Neuron (in vitro differentiated cells): ENCODE measurements around the gene GAK.

Source experiments
- H2AFZ ChIP-seq: one replicate; pipeline ENCODE4 v1.6.1; 2013; ENCODE audit warnings: low read depth, mild to moderate bottlenecking, inconsistent platforms, low read length, moderate library complexity
- H3K27me3 ChIP-seq: one replicate; pipeline ENCODE4 v1.6.1; 2013; ENCODE audit warnings: low read length; ENCODE audit not compliant: insufficient read depth
- H3K36me3 ChIP-seq: one replicate; pipeline ENCODE4 v1.6.1; 2013; ENCODE audit warnings: low read length; ENCODE audit not compliant: insufficient read depth
- H3K4me1 ChIP-seq: one replicate; pipeline ENCODE4 v1.6.1; 2013; ENCODE audit warnings: low read length; ENCODE audit not compliant: insufficient read depth
- H3K4me3 ChIP-seq: 2 replicates; pipeline ENCODE4 v1.5.1; 2013; ENCODE audit warnings: mild to moderate bottlenecking, low read length, moderate library complexity
- H3K9me3 ChIP-seq: one replicate; pipeline ENCODE4 v1.6.1; 2013; ENCODE audit warnings: low read length

The GAK gene

GRCh38 chr4:909131-909571 lies 23.0 kb downstream of the GAK start:
- H3K27me3 ChIP-seq = no peaks in the 10 kb centered on the region

DNA sequence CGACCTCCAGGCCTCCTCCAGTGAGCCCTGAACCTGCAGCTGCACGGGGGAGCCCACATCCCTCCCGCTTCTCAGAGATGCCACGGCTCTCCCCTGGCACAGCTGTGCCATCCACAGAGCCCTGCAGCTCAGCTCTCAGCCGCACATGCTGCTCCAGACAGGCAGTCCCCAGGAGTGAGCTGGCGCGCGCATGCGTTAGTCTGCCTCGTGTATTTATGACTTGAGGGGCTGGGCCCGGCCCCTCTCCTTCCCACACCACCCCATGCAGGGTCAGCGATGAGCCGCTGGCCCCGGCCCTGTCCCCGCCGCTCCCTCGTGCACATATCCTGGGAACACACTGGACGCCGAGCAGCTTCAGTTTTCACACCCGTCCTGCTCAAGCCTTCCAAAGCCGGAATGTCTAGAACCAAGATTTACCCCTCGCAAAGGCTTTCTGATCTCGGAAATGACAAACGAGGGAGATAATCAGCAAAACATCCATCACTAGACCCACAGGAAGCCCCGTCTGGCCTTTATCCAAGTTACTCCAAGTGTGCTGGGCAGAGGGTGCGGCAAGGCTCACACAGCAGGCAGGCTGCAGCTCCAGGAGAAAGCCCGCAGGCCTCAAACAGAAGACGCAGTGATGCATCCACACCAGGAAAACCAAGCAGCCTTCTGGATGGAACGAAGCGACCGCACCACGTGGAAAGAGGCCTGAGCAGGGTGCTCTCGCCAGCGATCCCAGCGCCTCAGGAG lies 24.3 kb downstream of the GAK start:
- Histone ChIP-seq H2AFZ (no peak overlapping the region), H3K4me1 (peaks cover 6% of the 10 kb centered on the region), H3K4me3 (no peak overlapping the region), H3K9me3 (no peaks in the 10 kb centered on the region), H3K36me3 (peaks cover 28% of the 10 kb centered on the region), H3K27me3 (no peaks in the 10 kb centered on the region)

More at GRCh38 chr4:909131-909571, 23.0 kb downstream of the GAK start:
- H3K4me1 ChIP-seq = peaks cover 6% of the 10 kb centered on the region
- no peak overlapping the region for H3K4me3 ChIP-seq
- H3K9me3 ChIP-seq = no peaks in the 10 kb centered on the region
- no peak overlapping the region for H2AFZ ChIP-seq
- H3K36me3 ChIP-seq = peaks cover 26% of the 10 kb centered on the region

DNA sequence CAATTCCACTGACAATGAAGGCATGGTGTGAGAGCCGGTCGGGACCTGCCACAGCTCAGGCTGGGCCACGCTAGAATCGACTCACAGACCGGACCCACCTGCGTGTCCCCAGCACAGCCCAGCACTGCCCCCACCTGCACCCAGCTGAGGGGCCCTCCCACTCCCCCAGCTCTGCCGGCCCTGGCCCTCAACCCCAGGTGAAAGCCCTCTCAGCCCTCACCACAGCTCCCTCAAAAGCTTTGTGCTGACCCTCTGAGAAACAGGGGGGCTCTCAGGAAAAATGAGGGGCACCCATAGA lies 25.1 kb downstream of the GAK start:
- Histone ChIP-seq H2AFZ (no peak overlapping the region), H3K4me1 (peaks cover 6% of the 10 kb centered on the region), H3K9me3 (no peaks in the 10 kb centered on the region), H3K4me3 (no peak overlapping the region), H3K36me3 (peaks cover 25% of the 10 kb centered on the region), H3K27me3 (no peaks in the 10 kb centered on the region)

DNA sequence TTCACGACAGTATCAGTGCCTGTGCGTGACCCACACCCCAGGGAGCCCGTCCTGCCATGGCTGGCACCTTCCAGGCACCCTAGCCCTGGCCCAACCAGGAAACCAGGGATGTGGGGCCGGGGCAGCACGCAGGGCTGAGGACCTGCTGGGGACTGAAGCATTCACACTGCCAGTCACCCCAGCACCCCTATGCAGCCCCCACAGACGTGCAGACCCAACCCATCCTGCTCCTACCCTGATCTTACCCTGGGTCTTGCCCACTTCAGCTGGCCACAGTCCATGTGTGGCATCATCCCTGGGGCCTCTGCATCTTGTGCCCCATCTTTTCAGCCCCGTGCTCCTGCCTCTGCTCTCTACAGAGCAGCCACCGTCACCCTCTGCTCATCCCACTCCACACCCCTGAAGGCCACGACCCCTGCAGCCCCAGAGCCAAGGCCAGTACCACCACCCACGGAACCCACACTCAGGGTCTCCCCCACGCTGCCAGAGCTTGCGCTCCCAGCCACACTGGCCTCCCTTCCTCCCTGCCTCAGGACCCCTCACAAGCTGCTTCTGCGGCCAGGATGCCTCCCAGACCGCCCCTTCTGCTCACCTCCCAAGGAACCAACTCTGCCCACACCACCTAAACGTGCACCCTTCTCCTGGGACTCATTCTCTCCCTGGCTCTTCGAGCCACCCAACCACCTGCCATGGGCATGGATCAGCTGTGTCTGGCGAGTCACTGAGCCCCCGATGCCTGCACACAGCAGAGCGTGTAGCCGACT lies 25.6 kb downstream of the GAK start:
- no peak overlapping the region for H3K4me3 ChIP-seq
- peaks cover 20% of the 10 kb centered on the region for H3K36me3 ChIP-seq
- H3K27me3 ChIP-seq = no peaks in the 10 kb centered on the region
- no peak overlapping the region for H2AFZ ChIP-seq
- H3K4me1 ChIP-seq = peaks cover 6% of the 10 kb centered on the region
- no peaks in the 10 kb centered on the region for H3K9me3 ChIP-seq

DNA sequence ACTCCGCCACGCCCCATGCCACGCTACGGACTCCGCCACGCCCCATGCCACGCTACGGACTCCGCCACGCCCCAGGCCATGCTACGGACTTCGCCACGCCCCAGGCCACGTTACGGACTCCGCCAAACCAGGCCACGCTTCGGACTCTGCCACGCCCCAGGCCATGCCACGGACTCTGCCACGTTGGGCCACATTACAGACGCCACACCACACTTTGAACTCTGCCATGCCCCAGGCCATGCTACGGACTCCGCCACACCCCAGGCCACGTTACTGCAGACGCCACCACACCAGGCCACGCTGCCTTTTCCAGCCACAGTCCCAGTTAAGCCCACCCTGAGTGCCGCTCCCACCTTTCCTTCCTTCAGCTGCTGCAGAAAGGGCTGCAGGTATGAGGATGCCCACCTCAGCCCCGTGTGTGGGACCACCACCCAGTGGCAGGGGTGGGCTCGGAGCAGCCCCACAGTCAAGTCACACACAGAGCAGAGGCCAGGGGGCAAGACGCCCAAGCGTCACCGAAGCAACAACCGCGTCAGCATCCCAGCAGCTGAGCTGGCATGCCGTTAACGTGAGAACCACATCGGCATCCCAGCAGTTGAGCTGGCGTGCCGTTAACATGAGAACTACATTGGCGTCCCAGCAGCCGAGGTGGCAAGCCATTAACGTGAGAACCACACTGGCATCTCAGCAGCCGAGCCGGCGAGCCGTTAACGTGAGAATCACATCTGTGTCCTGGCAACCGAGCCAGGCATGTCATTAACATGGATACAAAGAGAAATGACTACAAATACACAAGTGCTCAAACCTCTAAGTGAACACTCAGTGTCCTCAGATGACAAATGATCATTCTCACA lies 26.4 kb downstream of the GAK start:
- peaks cover 6% of the 10 kb centered on the region for H3K4me1 ChIP-seq
- no peaks in the 10 kb centered on the region for H3K9me3 ChIP-seq
- peaks cover 12% of the 10 kb centered on the region for H3K36me3 ChIP-seq
- no peak overlapping the region for H2AFZ ChIP-seq
- no peak overlapping the region for H3K4me3 ChIP-seq
- H3K27me3 ChIP-seq = no peaks in the 10 kb centered on the region

GRCh38 chr4:903066-904046 lies 28.8 kb downstream of the GAK start:
- Histone ChIP-seq H3K9me3 (no peaks in the 10 kb centered on the region), H3K4me3 (no peak overlapping the region), H2AFZ (no peak overlapping the region), H3K27me3 (no peaks in the 10 kb centered on the region), H3K36me3 (peaks cover 3% of the 10 kb centered on the region), H3K4me1 (peaks cover 6% of the 10 kb centered on the region)

- Histone ChIP-seq H3K4me3 (no peak overlapping the region), H3K36me3 (peaks cover 19% of the 10 kb centered on the region), H3K4me1 (peaks cover 4% of the 10 kb centered on the region), H3K9me3 (no peaks in the 10 kb centered on the region), H3K27me3 (no peaks in the 10 kb centered on the region), H2AFZ (no peak overlapping the region)
Measured at GRCh38 chr4:901192-901910, 30.8 kb downstream of the GAK start.

- Histone ChIP-seq H3K4me1 (no peaks in the 10 kb centered on the region), H3K36me3 (peaks cover 21% of the 10 kb centered on the region), H3K4me3 (no peak overlapping the region), H2AFZ (no peak overlapping the region), H3K27me3 (no peaks in the 10 kb centered on the region), H3K9me3 (no peaks in the 10 kb centered on the region)
Measured at GRCh38 chr4:900721-901120, 31.4 kb downstream of the GAK start.

GRCh38 chr4:900073-900472 lies 32.0 kb downstream of the GAK start:
- no peak overlapping the region for H3K4me3 ChIP-seq
- no peaks in the 10 kb centered on the region for H3K9me3 ChIP-seq
- H2AFZ ChIP-seq = no peak overlapping the region
- peaks cover 27% of the 10 kb centered on the region for H3K36me3 ChIP-seq
- no peaks in the 10 kb centered on the region for H3K27me3 ChIP-seq
- no peaks in the 10 kb centered on the region for H3K4me1 ChIP-seq

DNA sequence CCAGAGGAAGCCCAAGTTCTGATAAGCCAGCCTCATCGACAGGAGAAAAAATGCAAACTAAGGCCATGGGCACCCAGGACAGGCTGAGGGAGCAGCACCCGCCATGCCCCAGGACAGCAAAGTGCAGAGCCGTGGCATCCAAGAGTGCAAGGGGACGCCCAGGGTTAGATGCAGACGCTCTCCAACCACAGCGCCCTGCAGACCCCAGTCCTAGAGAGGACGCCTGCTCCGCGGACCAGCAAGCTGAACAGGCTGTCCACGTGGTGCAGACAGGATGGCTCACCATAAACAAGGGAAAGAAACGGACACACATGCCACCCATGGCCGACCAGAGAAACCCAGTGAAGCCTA lies 32.6 kb downstream of the GAK start:
- H3K36me3 ChIP-seq = peaks cover 29% of the 10 kb centered on the region

DNA sequence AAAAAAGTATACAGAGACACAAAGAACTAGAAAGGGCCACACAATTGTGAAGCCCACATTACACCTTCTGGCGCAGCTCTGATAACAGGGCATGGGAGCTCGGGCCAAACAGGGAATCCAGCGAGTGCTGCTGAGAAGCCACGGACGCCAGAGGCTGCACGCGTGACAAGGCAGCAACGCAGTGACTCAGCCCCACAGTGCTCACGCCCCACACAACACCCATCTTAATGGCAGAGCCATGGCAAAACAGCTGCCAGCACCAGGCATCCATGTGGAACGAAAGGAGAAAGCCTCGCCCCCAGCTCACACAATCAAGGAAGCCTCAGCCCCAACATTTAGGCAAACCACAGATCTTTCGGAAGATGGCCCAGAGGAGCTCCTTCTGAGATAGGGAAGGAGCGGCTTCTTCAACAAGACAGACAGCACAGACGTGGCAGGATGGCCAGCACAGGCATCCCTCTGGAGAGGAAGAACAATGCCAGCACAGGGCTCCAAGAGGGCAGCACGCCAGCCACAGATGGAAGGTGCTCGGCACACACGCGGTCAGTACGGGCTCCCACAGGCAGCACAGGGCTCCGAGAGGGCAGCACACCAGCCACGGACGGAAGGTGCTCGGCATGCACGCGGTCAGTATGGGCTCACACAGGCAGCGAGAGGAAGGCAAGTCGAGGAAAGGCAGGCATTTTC lies 33.1 kb downstream of the GAK start:
- no peaks in the 10 kb centered on the region for H3K4me1 ChIP-seq
- no peak overlapping the region for H3K4me3 ChIP-seq
- H3K27me3 ChIP-seq = no peaks in the 10 kb centered on the region
- peaks cover 29% of the 10 kb centered on the region for H3K36me3 ChIP-seq
- no peaks in the 10 kb centered on the region for H3K9me3 ChIP-seq
- no peak overlapping the region for H2AFZ ChIP-seq

More for the DNA sequence above, 32.6 kb downstream of the GAK start:
- no peaks in the 10 kb centered on the region for H3K4me1 ChIP-seq
- no peaks in the 10 kb centered on the region for H3K27me3 ChIP-seq
- H2AFZ ChIP-seq = no peak overlapping the region
- no peaks in the 10 kb centered on the region for H3K9me3 ChIP-seq
- no peak overlapping the region for H3K4me3 ChIP-seq
